Measurements from ENCODE around the gene PTPRD.

PTPRD gene

DNA sequence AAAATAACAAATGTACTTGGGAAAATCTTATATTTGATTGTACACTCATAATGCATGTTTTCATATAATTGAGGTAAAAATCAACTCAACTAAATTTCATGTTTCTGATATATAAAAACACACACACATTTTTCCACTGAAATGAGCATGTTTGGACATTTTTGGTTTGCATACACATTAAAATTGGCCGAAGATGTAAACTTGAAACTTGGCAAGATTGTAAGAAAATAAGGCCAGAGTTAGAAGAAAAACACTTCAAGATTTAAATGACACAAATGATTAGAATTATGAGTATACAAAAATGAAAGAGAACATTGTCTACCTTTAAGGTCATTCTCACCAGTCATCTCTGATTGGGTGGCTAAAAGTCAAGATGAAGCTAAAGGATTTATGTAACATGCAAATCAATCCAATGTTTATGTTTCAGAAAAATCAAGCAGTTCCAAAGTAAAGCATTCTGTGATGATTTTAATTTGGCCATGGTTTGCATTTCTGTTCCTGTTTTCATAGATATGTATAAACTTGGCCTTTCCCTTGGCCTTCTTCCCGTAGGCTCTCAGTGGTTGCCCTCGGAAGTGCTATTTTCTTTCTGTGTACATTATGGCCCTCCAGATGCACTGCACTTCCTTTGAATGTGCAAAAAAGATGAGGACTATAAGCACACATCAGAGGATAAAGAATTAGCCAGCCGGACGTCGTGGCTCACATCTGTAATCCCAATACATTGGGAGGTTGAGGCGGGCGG is 1707.9 kb downstream of the PTPRD start:
- no peak for DNase-seq (ENCODE audit: low read depth in 3 of 3)

- no peak for DNase-seq (ENCODE audit: low read depth in 3 of 3)
Measured at GRCh38 chr9:8903077-8903476, 1709.7 kb downstream of the PTPRD start.

- DNase-seq (ENCODE audit: low read depth in 3 of 3) = no peak
Measured at GRCh38 chr9:8901146-8901545, 1711.7 kb downstream of the PTPRD start.

- no peak for DNase-seq (ENCODE audit: low read depth in 3 of 3)
Measured at GRCh38 chr9:8899511-8899910, 1713.3 kb downstream of the PTPRD start.

DNA sequence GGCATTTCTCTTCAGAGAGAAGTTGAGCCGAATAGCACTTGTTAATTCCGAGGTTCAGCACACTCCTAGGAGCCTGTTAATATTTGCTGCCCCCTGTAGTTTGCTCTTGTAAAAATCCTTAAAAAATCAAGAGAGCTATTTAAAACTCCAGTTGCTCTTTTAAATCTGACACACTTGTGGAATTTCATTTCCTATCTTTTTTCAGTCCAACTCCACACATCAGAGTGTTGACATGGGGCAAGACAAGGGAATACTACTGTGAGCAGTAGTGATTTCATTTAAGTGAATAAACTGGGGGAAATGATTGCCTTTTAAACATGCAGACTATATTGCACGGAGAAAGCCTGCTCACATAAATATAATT is 1717.0 kb downstream of the PTPRD start:
- DNase-seq (ENCODE audit: low read depth in 3 of 3) = no peak

- DNase-seq (ENCODE audit: low read depth in 3 of 3) = no peak
Measured at GRCh38 chr9:8895106-8895860, 1717.5 kb downstream of the PTPRD start.

DNA sequence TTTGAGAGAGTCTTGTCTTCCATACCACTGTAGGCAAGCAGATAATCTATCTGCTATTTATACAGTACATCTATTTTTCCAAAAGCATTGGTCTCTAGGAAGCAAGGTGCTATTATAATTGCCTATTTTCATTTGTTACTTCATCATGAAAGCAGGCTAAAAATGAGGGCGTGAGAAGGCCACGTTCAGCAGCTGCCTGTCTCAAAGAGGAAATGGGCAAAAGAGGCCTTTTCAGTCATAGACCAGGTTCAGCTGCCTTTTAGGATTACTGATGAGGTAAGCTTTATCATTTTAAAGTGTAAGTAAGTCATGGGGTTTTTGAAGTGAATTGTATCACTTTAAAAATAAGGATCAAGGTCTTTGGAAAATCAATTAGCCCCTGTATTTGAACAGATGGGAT is 1722.1 kb downstream of the PTPRD start:
- DNase-seq (ENCODE audit: low read depth in 3 of 3) = no peak

DNA sequence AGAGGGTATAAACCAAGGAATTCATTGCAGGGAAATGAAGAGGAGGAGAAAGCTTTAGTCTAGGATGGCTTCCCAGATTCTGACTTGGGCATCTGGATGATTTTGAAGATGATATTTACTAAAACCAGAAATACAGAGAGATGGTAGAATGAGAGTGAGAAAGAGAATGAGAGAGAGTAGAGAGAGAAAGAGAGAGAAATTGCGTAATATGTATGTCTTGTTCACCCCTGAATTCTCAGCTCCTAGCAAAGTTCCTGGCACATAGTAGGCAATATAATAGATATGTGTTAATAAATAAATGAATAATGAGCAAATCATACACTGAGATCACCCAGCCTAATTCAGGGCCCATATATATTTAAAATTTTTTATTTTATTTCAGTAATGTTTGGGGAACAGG is 1723.7 kb downstream of the PTPRD start:
- no peak for DNase-seq (ENCODE audit: low read depth in 3 of 3)

DNA sequence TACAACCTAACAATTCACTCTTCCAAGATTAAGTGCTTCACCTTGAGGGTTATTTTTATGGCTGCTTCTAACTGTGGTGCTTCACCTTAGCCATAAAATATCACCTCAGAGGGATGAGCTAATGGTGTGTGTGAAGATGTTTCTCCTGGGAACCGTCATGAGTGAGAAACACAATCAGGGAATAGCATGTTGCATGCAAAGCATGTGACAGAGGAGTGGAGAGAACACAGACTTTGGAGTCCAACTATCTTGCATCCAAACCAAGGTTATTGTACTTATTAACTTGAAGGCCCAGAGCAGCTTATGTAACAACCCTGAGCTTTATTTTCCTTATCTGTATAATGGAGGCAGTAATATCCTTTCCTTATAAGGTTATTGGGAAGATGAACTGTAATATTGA is 1724.2 kb downstream of the PTPRD start:
- DNase-seq (ENCODE audit: low read depth in 3 of 3) = no peak

DNA sequence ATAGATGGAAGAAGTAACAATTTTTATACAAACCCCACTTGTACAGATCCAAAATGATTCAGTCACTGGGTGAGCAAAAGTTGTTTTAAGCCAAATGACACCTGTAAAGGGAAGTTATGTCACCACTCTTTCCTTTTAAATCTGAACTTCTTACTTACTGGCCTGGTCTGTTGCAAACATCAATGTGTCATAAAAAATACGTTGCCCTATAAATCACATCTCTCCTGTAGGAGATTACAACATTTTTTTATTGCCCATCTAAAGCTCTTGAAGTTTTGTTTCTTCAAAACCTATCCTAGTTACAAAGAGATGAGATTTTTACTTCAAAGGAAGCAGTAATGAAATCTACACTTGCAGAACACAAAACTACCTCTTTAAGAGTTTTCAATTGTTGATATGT is 1725.4 kb downstream of the PTPRD start:
- no peak for DNase-seq (ENCODE audit: low read depth in 3 of 3)

GRCh38 chr9:8883321-8883720 is 1729.5 kb downstream of the PTPRD start:
- no peak for DNase-seq (ENCODE audit: low read depth in 3 of 3)

DNA sequence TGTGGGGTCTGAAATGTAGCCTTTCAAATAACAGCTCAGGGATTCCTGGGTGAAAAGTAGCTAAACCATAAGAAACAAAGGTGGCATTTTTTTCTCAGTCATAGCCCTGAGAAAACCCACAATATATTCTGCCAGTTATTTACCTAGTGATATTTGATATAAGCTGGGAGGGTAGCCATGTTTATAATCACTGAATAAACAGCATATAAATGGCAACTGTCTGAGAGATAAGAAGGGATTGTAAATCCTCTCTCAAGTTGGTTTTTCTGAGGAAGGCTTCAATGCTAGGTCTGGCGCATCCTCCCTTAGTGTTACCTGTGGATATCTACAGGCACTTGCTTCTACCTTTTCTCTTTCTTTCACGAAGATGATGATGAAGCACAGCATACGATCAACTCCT is 1732.7 kb downstream of the PTPRD start:
- DNase-seq (ENCODE audit: low read depth in 3 of 3) = no peak

GRCh38 chr9:8879284-8879683 is 1733.5 kb downstream of the PTPRD start:
- DNase-seq (ENCODE audit: low read depth in 3 of 3) = no peak

DNA sequence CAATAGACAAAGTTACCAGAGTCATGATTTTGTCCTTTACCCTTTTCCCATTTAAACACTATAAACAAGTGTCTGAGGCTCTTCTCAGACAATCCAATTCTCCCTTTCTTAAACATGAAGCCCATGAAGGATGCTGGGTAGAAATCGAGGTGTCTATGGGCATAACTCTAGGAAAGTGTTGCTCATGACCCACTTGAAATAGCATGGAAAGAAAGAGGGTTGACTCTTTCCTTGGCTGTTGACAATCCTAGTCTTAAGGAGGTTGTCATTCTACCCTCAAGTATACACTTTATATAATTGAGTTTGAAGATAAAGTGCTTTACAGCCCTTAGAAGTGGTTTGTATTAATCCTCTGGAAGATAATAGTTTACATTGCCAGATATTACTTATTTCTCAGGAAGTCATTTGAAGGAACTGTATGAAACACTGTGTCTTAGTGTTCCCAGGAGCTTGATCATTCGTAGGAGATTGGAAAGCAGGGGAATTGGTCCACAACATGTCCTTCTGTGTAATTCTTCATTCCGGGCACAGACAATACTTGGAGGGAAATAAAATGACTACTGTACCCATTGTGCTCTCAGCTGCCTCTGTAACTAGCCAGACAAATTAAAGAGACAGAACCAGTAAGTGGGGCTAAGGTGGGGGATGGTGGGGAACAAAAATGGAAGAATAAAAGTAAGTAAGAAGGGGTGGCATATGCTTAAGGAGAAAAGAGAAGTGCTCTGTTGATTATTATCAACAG is 1734.9 kb downstream of the PTPRD start:
- no peak for DNase-seq (ENCODE audit: low read depth in 3 of 3)

DNA sequence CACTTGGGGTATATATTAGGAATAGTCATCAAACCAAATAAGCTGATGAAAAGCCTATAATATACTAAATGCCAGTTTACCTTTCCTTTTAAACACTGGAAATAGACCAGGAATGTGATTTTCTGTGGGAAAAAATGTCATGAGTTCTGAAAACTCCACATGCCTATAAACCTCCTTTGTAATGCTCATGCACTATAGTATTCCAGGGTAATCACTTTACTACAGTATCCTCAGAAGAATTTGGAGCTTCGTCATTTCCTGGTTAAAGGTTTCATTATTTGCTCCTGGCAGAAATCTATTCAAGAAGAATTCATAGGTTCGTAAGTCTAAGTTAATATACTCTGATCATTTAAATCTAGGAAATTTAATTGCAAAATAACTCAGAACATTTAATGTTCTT is 1736.5 kb downstream of the PTPRD start:
- DNase-seq (ENCODE audit: low read depth in 3 of 3) = no peak

DNA sequence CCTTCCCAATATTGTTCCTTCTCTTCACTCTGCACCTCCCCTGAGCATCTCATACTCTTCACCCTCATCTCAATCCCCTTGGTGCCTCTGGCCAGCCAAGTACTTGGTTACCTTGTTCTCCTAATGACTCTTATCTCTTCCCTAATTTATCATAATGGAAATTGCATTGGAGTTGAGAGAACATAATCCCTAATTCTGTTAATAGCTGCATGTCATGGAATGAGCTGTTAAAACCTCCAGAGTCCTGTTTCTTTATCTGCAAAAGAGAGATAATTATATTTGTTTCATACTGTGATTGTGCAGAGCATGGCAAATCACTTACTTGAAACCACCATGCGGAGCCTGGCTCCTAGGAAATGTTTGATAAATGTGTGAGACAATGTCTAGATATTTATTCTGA is 1738.3 kb downstream of the PTPRD start:
- DNase-seq (ENCODE audit: low read depth in 3 of 3) = no peak

DNA sequence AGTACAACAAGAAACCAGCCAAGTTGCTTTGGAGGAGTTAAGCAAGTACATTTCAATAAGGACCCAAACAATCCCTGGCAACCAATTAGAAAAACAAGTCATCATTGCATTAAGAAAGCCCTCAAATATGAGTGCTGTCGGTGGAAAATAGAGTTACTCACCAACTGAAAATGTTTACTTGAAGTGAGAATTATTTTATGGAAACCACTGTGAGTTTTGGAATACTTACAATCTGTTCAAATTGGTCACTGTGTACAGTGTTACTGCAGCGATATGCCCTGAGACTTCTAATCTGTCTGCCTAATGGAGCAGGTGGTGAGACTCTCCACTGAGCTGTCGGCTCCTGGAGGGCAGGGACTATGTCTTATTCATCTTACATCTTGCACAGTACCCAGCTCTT is 1740.0 kb downstream of the PTPRD start:
- DNase-seq (ENCODE audit: low read depth in 3 of 3) = no peak

DNA sequence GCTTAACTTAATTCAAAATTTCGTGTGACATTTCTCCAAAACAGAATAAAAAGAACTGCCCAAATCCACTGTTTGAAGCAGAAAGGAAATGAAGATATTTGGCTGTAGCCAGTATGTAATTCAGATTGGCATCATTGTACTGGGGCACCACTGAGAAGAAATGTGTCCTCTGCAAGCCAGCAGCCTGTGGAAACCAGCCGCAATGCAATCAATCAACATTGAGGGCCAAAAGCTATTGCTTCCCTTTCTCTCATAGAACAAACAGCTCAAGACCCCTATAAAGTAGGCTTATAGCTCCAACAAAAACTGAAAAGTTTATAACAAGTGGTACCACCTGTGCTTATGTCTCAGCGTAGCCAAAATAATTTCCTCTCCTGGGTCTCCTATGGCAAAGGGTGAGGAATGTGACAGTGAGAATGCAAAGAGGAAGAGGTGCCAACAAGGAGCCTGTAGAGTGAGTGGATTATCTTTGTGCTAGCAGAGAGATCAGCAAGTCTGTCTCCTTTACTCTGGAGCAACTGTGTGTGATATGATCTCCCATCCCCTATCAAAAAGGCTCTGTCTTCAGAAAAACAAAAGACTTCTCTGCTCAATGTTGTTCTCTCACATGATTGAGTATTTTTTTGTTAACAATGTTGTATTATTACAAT is 1740.9 kb downstream of the PTPRD start:
- no peak for DNase-seq (ENCODE audit: low read depth in 3 of 3)

- no peak for DNase-seq (ENCODE audit: low read depth in 3 of 3)
Measured at GRCh38 chr9:8871396-8871795, 1741.4 kb downstream of the PTPRD start.

GRCh38 chr9:8869812-8870211 is 1743.0 kb downstream of the PTPRD start:
- no peak for DNase-seq (ENCODE audit: low read depth in 3 of 3)

GRCh38 chr9:8868632-8869031 is 1744.2 kb downstream of the PTPRD start:
- DNase-seq (ENCODE audit: low read depth in 3 of 3) = no peak

- DNase-seq (ENCODE audit: low read depth in 3 of 3) = no peak
Measured at GRCh38 chr9:8867148-8867547, 1745.7 kb downstream of the PTPRD start.
